NCI-H2029 (cell line): ENCODE measurements around the gene SHISA7.

Experiments
- DNase-seq: peaks from one replicate; lab custom pipeline; 2025; lab: John Stamatoyannopoulos, UW

Gene SHISA7

GRCh38 chr19:55482156-55482961 lies 39.3 kb upstream of the SHISA7 start:
- no peak for DNase-seq

DNA sequence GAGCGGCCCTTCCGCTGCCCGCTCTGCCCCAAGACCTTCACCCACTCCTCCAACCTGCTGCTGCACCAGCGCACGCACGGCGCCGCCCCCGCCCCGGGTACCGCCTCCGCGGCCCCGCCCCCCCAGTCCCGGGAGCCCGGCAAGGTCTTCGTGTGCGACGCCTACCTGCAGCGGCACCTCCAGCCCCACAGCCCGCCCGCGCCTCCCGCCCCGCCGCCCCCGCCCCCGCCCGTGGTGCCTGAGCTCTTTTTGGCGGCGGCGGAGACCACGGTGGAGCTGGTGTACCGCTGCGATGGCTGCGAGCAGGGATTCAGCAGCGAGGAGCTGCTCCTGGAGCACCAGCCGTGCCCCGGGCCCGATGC lies 38.7 kb upstream of the SHISA7 start:
- no peak for DNase-seq

DNA sequence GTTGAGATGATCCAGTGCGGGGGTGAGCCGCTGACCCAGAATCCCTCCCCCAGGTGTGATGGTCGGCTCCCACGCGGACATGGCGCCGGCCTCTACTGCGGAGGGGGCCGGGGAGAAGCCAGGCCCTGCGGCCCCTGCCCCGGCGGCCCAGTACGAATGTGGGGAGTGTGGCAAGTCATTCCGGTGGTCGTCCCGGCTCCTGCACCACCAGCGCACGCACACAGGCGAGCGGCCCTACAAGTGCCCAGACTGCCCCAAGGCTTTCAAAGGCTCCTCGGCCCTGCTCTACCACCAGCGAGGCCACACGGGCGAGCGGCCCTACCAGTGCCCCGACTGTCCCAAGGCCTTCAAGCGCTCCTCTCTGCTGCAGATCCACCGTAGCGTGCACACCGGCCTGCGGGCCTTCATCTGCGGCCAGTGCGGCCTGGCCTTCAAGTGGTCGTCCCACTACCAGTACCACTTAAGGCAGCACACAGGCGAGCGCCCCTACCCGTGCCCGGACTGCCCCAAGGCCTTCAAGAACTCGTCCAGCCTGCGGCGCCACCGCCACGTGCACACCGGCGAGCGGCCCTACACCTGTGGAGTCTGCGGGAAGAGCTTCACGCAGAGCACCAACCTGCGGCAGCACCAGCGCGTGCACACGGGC lies 38.2 kb upstream of the SHISA7 start:
- no peak for DNase-seq

DNA sequence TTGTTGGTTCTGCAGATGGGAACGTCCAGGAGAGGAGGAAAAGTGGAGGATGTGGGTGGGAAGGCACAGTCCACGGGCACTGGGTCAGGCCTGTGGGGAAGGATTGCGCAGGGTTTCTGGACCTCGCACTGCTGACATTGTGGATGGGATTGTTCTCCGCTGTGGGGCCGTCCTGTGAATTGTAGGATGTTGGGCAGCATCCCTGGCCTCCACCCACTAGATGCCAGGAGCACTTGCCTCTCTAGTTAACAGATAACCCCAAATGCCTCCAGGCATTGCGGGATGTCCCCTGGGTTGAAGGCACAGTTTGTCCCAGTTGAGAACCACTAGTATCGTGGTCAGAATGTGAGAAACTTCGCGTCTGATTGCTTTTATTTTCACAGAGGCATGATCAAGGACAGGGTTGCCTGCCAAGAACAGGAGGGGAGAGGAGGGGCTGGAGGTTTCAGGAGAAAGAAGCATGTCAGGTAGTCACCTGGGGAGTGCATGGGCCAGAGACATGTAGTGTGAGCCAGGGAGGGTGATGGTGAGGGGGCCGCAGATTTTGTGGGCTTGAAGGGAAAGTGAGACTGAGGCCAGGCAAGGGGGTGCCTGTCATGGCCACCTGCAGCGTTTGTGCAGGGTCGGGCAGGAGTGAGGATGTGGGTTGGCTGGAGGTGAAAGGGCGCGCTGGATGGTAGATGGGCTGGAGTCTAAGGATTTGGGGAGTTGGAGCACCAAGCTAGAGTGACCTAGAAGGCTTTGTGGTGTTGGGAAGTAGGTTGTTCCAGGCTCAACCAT lies 36.5 kb upstream of the SHISA7 start:
- DNase-seq = no peak

- DNase-seq = no peak
These were observed 35.9 kb upstream of the SHISA7 start for GRCh38 chr19:55479045-55479444.

DNA sequence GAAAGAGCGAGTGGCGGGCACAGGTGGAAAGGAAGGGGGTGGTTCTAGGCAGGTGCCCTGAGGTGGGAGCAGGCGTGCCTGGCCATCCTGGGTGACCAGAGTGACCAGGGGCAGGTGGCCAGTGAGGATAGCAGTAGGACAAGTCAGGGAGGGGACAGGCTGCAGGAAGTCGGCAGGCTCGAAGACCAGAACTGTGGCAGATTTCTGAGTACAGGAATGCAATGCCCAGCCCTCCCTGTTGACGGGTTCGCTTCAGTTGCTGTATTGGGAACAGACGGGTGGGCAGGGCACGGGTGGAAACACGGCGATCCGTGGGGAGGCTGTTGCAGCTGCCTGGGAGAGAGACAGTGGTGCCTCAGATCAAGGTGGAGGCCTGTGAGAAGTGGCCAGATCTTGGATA lies 35.3 kb upstream of the SHISA7 start:
- no peak for DNase-seq

DNA sequence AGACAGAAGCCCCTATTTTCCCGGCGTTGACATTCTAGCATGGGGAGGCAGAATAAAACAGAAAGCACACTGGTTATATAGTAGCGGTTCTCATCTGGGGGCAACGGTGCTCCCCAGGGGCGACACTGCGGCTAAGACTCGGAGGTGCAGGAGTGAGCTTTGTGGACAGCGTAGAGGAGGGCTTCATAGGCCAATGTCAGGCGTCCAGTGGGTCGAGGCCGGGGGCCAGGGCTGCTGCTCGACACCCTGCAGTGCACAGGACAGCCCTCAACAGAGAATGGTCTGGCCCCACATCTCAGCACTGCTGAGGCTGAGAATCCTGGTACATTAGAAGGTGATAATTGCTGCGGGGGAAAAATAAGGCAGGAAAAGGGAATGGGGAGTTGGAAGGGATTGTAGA lies 34.8 kb upstream of the SHISA7 start:
- no peak for DNase-seq

DNA sequence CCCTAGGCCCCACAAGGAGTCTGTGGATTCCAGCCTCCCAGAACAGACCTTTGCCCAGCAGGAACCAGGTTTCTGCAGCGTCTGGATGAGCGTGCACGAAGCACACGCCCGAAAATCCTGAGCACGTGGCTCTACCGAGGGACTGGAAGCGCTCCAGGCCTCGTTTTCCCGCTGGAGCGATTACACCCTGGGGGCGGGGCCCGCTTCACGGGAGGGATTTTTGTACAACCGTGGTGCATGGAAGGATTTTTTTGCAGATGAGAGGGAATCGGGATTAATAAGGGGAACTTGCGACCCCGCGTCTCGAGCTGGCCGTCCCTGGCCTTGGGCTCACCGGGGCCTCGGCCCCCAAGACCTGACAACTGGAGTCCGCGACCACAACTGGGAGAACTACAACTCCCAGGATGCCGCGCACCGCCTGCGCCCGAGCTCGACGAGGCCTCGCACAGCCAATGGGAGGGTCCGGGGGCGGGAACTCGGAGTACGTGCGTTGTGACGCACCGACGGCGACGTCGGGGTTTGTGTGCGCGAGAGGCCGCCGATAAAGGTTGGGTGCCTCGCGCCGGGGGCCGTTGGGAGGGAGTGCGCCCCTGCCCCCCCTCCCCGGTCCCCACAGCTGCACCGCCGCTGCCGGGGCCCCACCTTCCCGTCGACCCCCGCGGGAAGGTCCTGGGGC lies 33.1 kb upstream of the SHISA7 start, which contains the start of gene ZNF628:
Gene ZNF628, plus strand, starts transcription at position 518 of the 676 bp plus-strand sequence. CDS start 3,294 bp downstream, outside the sequence.
- peak; percentile 96 for DNase-seq

- DNase-seq = no peak
These were observed 31.5 kb upstream of the SHISA7 start for GRCh38 chr19:55474269-55475265.

GRCh38 chr19:55473225-55474012 lies 30.3 kb upstream of the SHISA7 start:
- no peak for DNase-seq

GRCh38 chr19:55472463-55472862 lies 29.4 kb upstream of the SHISA7 start:
- no peak for DNase-seq

GRCh38 chr19:55471266-55471665 lies 28.2 kb upstream of the SHISA7 start:
- no peak for DNase-seq

DNA sequence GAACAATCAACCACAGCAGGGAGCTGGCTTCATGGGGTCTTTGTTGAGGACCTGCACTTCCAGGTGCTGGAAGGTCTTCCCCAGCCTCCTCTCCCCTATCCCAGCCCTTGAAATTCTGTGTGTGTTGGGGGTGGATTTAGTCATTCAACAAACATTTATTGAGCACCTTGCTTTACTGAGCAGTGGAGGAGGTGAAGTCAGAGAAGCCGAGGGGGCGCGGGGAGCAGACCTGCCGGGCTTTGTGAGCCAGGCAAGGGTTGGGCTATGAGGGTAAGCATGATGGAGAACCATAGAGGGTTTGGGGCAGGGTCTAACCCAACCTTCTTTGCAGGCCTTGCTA lies 24.9 kb upstream of the SHISA7 start:
- DNase-seq = no peak

DNA sequence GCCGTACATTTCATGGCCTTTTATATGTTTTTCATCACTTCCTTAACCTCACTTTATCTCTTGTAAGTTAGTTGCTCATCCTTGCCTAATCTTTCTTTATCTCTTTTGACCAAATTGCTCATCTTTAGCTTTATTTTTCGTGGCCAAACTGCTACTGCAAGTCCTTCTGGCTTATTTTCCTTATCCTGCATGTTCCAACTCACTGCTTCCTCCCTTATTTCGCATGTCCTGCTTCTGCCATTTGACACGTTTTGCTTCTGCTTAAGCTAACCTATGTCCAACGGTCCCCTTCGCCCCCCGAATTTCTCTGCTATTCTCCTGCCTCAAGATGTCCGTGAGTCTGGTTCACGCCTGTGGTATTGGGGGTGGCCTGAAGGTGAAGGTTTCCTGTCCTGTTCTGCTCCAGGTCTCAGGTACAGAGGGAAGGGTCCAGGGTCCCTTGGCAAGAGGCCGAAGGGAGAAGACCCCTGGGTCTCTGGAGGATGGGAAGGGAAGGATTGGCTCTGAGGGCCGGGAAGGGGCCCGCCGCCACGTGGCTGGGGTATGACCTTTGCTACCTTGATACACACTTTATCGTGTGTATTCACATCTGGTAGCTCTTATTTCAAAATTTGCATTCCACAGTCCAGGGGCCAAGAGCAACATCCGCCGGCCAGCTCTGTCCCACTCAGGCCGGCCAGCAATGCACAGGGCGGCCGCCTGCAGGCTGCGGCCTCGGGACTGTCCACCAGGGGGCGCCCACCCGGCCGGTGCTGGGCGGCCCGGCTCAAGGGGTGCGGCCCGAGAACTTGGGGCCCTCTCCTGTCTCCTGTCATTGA lies 24.3 kb upstream of the SHISA7 start:
- no peak for DNase-seq

GRCh38 chr19:55466241-55466614 lies 23.1 kb upstream of the SHISA7 start:
- no peak for DNase-seq

DNA sequence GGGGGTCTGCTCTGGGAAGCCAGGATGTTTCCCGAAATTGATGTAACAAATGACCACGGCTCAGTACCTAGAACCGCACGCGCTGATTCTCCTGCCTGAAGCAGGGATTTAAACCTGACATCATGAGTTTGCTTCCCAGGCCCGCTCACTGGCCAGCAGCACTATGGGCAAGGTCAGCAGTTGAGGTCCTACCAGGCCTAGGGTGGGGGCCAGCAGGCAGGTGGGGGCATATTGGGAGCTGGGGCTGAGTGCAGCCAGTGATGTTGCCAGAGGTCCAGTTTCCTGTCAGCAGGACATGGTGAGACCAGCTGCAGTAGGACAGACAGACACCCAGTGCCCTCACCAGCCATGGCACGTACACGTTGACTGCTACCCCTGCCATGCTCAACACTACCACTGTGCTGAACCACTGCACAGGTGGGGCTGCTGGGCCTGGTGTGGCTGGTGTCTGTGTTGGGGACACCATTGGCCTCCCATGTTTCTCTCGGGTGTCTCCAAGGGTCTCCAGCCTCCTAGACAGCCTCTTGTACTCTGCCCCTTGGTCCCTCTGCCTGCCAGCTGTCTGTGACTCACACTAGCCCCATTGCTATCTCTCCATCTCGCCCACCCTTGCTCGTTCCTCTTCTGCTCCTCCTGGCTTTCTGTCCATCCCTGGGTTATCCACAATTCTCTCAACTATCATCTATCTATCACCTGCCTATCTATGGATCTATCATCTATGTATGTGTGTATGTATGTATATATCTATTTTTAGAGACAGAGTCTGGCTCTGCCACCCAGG lies 22.6 kb upstream of the SHISA7 start:
- no peak for DNase-seq

DNA sequence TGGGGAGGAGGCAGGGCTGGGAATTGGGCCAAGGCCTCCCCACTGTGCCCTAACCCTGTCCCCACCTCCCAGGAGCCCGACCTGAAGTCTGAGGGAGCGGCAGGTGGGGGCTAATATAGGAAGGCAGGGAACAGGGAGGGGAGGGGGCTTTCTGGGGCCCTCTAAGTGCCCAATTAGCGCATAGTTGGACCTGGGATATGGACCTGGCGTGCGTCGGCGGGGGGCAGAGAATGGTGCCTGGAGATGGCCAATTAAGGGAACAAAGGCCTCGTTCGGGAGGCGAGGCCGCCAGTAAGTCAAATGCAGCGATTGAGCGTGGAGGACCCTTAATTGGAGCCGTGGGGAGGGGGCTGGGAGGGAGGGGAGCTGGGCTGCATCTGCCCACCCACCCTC lies 21.6 kb upstream of the SHISA7 start, which contains the start of gene C19orf85:
Gene C19orf85, minus strand, starts transcription at position 90 of the 393 bp plus-strand sequence. CDS start 197 bp downstream, outside the sequence.
- no peak for DNase-seq

DNA sequence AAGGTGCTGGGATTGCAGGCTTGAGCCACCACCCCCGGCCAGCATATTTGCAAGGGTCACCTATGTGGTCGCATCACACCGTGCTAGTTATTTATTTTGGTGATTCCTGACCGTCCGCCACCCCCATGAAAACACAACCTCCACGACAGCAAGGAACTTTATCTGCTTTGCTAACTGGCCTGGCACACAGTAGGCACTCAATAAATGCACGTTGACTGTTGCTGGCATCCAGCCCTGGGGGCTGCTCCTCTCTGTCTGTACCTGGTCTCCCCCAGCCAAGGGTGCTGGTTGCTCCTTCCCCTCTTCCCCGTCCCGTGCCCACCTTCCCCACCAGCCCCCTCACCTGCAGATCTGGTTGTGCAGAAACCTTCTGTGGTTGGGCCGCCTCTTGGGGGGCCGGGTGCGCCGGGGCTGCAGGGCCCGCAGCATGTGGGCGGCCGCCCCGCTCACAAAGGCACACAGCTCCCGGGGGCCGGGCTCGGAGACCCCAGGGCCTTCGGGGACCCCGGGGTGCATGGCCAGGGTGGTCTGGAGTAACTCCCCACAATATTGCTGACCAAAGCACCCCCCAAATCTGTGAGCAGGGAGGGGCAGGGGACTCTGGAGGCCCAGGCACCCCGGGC lies 21.1 kb upstream of the SHISA7 start:
- DNase-seq = no peak
